IPS DF 4.7 (cell line): ENCODE data around the gene MST1.

Source experiments
- DNase-seq: peaks from one replicate; pipeline ENCODE4 v3.0.0-alpha.2; 2013; ENCODE audit warnings: low spot score; ENCODE audit errors: extremely low read depth

MST1 gene

GRCh38 chr3:49638445-49638844 is 50.8 kb downstream of the MST1 start:
- no peak for DNase-seq

- DNase-seq: no peak
These were observed 52.2 kb downstream of the MST1 start for GRCh38 chr3:49636883-49637609.

- DNase-seq: no peak
These were observed 54.5 kb downstream of the MST1 start for GRCh38 chr3:49634736-49635135.
